AG04450 (cell line): ENCODE measurements around the gene PRPSAP1. TPM values are rescaled to one million over a fixed set of nuclear protein-coding genes. Genes with fewer than 3 reads are reported as not detected.

Experiments used
- CTCF ChIA-PET: fragments of 300-600, 350-600 bp; formaldehyde crosslinking; extraction: SDS; loops from one replicate; lab custom pipeline; 2022; ENCODE audit warnings: antibody characterized with exemption, inconsistent platforms; lab: Charles Lee
- POLR2A ChIA-PET: fragments of 350-600 bp; formaldehyde crosslinking; extraction: SDS; loops from one replicate; lab custom pipeline; 2021; ENCODE audit warnings: antibody characterized with exemption, inconsistent platforms; lab: Yijun Ruan, JAX
- DNase-seq: peaks from one replicate; pipeline ENCODE4 v3.0.0-alpha.2; 2011; ENCODE audit warnings: low read depth, low spot score
- H3K27ac ChIP-seq: one replicate; pipeline ENCODE4 v1.5.1; 2012; ENCODE audit warnings: low read depth, low read length, control low read depth
- H3K27me3 ChIP-seq: one replicate; pipeline ENCODE4 v1.6.0; 2012; ENCODE audit warnings: low read length; ENCODE audit not compliant: control insufficient read depth, insufficient read depth
- H3K4me3 ChIP-seq: 2 replicates; pipeline ENCODE4 v1.5.1; 2011; ENCODE audit warnings: mild to moderate bottlenecking, low read depth, low read length, control low read depth
- H3K9me3 ChIP-seq: 2 replicates; pipeline ENCODE4 v1.5.1; 2012; ENCODE audit warnings: low read length; ENCODE audit not compliant: control insufficient read depth, insufficient read depth
- CTCF ChIP-seq: IDR thresholded peaks from 2 replicates; pipeline ENCODE4 v1.5.1; 2011; ENCODE audit warnings: low read depth, low read length, control low read depth, inconsistent platforms
- polyA plus RNA-seq: library from polyadenylated mRNA; depleted of rRNA; stranded (reverse); fragments of >200 nt; gene quantifications from 2 replicates; pipeline ENCODE4 v1.2.3, GENCODE V29; 2011

Gene PRPSAP1
- polyA plus RNA-seq, 1 experiment = 49.9 TPM

DNA sequence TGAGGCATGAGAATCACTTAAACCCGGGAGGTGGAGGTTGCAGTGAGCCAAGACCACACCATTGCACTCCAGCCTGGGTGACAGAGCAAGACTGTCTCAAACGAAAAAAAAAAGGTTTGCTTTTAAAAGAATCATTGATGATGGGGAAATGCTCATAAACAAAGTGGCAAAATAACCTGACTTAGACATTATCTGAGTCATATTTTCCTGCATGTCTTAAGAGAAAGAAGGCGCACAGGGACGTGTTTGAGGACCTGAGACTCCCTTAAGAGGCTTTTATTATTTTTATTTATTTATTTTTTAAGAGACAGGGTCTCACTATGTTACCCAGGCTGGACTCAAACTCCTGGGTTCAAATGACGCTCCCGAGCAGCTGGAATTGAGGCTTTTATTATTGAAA is 5.7 kb upstream of the PRPSAP1 start:
- TF ChIP-seq CTCF = no peak
- Histone ChIP-seq H3K4me3 (no peak overlapping the region), H3K27me3 (no peaks in the 10 kb centered on the region), H3K27ac (no peak overlapping the region), H3K9me3 (no peaks in the 10 kb centered on the region)
- POLR2A ChIA-PET = no interaction called here
- no peak for DNase-seq
- CTCF ChIA-PET = no interaction called here

- no peak for TF ChIP-seq CTCF
- CTCF ChIA-PET = interaction anchor here (1.5 kb wide), 1 partner anchor 12 kb away, joined by 3 read pairs; no protein-coding TSS in a partner anchor
- POLR2A ChIA-PET = no interaction called here
Observed at GRCh38 chr17:76357597-76358158, 4.0 kb upstream of the PRPSAP1 start.

DNA sequence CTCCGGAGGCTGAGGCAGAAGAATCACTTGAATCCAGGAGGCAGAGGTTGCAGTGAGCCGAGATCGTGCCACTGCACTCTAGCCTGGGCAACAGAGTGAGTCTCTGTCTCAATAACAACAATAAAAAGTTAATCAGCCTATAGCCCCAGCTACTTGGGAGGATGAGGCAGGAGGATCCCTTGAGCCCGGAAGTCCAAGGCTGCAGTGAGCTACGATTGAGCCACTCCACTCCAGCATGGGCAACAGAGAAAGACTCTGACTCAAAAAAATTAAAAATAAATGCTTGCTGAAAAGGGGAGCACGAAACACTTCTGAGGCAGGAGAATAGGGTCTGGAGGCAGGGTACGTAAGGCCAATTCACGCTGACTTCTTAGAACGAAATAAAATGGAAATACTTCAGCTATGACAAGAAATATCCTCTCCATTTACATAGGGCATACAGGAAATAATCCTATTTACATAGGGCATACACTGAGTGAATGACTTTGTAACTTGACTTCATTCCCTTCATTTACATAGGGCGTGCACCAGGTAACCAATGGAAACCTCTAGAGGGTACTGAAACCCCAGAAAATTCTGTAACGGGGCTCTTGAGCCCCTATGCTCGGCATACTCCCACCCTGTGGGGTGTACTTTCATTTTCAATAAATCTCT is 3.2 kb upstream of the PRPSAP1 start:
- DNase-seq = no peak
- H3K27ac ChIP-seq = no peak overlapping the region
- no peak for TF ChIP-seq CTCF
- CTCF ChIA-PET = no interaction called here
- H3K4me3 ChIP-seq = no peak overlapping the region
- H3K9me3 ChIP-seq = no peaks in the 10 kb centered on the region; the same call in 1 of the 2 replicates
- H3K27me3 ChIP-seq = no peaks in the 10 kb centered on the region
- POLR2A ChIA-PET = no interaction called here

More at GRCh38 chr17:76357597-76358158, 4.0 kb upstream of the PRPSAP1 start:
- Histone ChIP-seq H3K27me3 (no peaks in the 10 kb centered on the region), H3K27ac (no peak overlapping the region), H3K9me3 (no peaks in the 10 kb centered on the region; the same call in 1 of the 2 replicates), H3K4me3 (no peak overlapping the region)
- no peak for DNase-seq

GRCh38 chr17:76354747-76355310 is 1.1 kb upstream of the PRPSAP1 start:
- Histone ChIP-seq H3K9me3 (no peaks in the 10 kb centered on the region; the same call in 1 of the 2 replicates), H3K27me3 (no peaks in the 10 kb centered on the region), H3K4me3 (no peak overlapping the region), H3K27ac (no peak overlapping the region)
- POLR2A ChIA-PET = interaction anchor here (0.7 to 3.2 kb wide), 3 partner anchors 25 to 54 kb away, joined by 6 to 37 read pairs (median 7); partner anchors contain the start of gene SPHK1
- no peak for DNase-seq
- CTCF ChIA-PET = interaction anchor here (0.5 to 2.0 kb wide), 7 partner anchors 8 to 236 kb away, joined by 3 to 13 read pairs (median 4); no protein-coding TSS in a partner anchor
- TF ChIP-seq CTCF = no peak
